Activated naive CD4-positive, alpha-beta T cell treated with anti-CD3 and anti-CD28 coated beads, Interleukin-2, amount 50 U/mL, for 72 hours (primary cell): ENCODE results near the gene ALDH3A2. TPM values are rescaled to one million over a fixed set of nuclear protein-coding genes. Genes with fewer than 3 reads are reported as not detected.

Experiments used
- ATAC-seq, 2 donors: fragments of 150-1000 bp; cut with Tn5 transposase; 2 replicates each; pipeline ENCODE4 v1.10.0; 2021; ENCODE audit warnings: mild to moderate bottlenecking in 2 of 2, moderate library complexity in 2 of 2
- DNase-seq, 2 donors: peaks; one replicate each; pipeline ENCODE4 v3.0.0; 2021 to 2022; ENCODE audit warnings: low spot score in 2 of 2
- H3K27ac Mint-ChIP-seq, 2 donors: one replicate each; pipeline ENCODE4 v1.8.0; 2022; ENCODE audit warnings: mild to moderate bottlenecking in 2 of 2, mixed read lengths in 2 of 2
- H3K36me3 Mint-ChIP-seq, 2 donors: one replicate each; pipeline ENCODE4 v1.8.0; 2022; ENCODE audit warnings: mixed read lengths in 2 of 2
- H3K9me3 Mint-ChIP-seq, 2 donors: one replicate each; pipeline ENCODE4 v1.8.0; 2022; ENCODE audit warnings: mixed read lengths in 2 of 2
- total RNA-seq, 2 donors: library from RNA; stranded (reverse); gene quantifications; one replicate each; pipeline ENCODE4 v1.2.3, GENCODE V29; 2022

ALDH3A2 gene
- total RNA-seq, 2 donors from 2014 or later: 19.4 to 35.8 TPM

- no peak for ATAC-seq
These were observed 2.8 kb upstream of the ALDH3A2 start for GRCh38 chr17:19645734-19646201.

GRCh38 chr17:19646788-19647696, 1.5 kb upstream of the ALDH3A2 start:
- Mint-ChIP-seq H3K9me3 (no peaks in the 10 kb centered on the region), H3K27ac (peak overlapping the region; percentile 90 to 93), H3K36me3 (peaks cover 0 to 7% of the 10 kb centered on the region in 2 donors)
- ATAC-seq (no peak), DNase-seq (no peak)

More at GRCh38 chr17:19645734-19646201, 2.8 kb upstream of the ALDH3A2 start:
- Mint-ChIP-seq H3K27ac (no peak overlapping the region), H3K36me3 (peaks cover 0 to 7% of the 10 kb centered on the region in 2 donors), H3K9me3 (no peaks in the 10 kb centered on the region)
- DNase-seq: peak in 1 of 2 donors; percentile 78

- Mint-ChIP-seq H3K27ac (peak overlapping the region; percentile 90 to 93), H3K36me3 (peaks cover 0 to 7% of the 10 kb centered on the region in 2 donors), H3K9me3 (no peaks in the 10 kb centered on the region)
- ATAC-seq: peak; percentile 55 to 65
- DNase-seq: no peak
These were observed 665 bp upstream of the ALDH3A2 start for GRCh38 chr17:19647697-19648474.

DNA sequence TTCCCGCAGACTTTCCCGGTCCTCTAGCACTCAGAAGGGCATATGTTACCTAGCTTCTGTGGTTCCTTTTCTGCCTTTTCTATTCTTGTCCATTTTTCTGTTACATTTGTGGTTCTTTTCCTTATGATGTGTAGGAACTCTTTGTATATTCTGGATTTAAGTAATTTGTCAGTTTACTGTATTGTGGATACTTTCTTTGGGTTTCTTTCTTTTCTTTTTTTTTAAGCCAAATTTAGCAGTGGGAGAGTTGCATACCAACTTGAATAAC, 657 bp downstream of the ALDH3A2 start:
- no peaks in the 10 kb centered on the region for H3K9me3 Mint-ChIP-seq
- no peak for DNase-seq
- H3K36me3 Mint-ChIP-seq: peaks cover 12 to 13% of the 10 kb centered on the region in 2 donors
- peak overlapping the region; percentile 47 to 90 for H3K27ac Mint-ChIP-seq
- ATAC-seq: no peak

DNA sequence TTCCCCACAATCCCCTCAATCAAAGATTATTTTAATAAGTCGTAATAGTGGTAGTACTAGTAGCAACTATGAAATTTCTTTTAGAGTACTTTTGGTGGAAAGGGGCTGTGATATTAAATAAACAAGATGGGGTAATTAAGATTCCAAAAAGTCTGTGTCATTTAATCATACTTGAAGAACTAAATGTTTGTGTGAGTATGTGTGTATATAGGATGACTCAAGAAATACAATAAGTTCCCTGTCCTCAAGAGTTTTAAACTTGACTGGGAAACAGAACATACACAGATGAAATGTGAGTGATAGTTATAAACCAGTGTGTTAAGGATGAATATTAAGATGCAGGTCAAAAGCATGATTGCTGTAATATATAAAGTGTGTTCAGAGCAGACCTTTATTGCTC, 2.3 kb downstream of the ALDH3A2 start:
- DNase-seq (no peak), ATAC-seq (no peak)
- no peak overlapping the region for H3K27ac Mint-ChIP-seq
- H3K36me3 Mint-ChIP-seq: peaks cover 12 to 13% of the 10 kb centered on the region in 2 donors
- no peaks in the 10 kb centered on the region for H3K9me3 Mint-ChIP-seq

DNA sequence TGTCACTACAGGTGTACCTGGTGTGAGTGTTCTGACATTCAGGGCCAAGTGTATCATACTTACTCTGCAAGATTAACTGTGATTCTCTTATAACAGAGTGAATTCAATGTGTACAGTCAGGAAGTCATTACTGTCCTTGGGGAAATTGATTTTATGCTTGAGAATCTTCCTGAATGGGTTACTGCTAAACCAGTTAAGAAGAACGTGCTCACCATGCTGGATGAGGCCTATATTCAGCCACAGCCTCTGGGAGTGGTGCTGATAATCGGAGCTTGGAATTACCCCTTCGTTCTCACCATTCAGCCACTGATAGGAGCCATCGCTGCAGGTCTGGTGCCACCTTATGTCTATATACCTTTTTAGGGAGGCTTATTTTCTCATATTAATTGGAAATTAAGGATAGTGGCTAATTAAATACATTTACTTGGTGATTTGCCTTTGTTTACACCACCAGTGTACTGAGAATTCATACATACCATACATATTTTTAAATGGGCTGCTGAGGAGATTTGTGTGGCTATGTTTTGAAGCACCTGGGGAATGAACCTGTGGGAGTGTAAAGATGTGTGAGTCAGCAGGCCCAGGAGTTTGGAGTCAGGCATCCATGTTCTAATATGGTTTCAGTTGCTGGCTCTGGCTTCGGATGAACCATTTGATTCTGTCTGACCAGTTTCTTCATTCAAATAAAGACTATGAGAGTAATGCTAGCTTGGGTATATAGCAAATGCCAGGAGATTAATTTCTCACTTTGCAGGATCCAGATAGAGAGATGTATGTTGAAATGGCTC, 3.1 kb downstream of the ALDH3A2 start:
- H3K27ac Mint-ChIP-seq: no peak overlapping the region
- H3K36me3 Mint-ChIP-seq: peaks cover 12 to 13% of the 10 kb centered on the region in 2 donors
- H3K9me3 Mint-ChIP-seq: no peaks in the 10 kb centered on the region
- ATAC-seq: no peak
- no peak for DNase-seq

DNA sequence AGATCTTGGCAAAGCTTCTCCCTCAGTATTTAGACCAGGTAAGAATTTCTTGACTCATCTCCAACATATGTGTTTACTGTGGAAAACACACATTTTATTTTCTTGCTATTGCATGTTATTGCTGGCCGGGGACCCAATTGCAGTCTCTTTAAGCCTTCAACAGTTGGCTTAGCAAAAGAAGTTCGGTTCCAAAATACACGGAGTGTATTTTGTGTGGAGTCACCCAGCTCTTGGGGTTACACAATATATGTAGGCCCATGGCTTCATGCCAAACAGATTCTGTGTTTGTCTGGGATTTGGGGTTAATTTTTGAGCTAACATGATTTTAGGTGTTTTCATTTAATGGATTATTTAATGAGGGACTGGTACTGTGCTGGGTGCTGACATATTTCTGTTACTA, 4.0 kb downstream of the ALDH3A2 start:
- H3K36me3 Mint-ChIP-seq: peaks cover 11 to 13% of the 10 kb centered on the region in 2 donors
- no peaks in the 10 kb centered on the region for H3K9me3 Mint-ChIP-seq
- H3K27ac Mint-ChIP-seq: no peak overlapping the region
- ATAC-seq (no peak), DNase-seq (no peak)

DNA sequence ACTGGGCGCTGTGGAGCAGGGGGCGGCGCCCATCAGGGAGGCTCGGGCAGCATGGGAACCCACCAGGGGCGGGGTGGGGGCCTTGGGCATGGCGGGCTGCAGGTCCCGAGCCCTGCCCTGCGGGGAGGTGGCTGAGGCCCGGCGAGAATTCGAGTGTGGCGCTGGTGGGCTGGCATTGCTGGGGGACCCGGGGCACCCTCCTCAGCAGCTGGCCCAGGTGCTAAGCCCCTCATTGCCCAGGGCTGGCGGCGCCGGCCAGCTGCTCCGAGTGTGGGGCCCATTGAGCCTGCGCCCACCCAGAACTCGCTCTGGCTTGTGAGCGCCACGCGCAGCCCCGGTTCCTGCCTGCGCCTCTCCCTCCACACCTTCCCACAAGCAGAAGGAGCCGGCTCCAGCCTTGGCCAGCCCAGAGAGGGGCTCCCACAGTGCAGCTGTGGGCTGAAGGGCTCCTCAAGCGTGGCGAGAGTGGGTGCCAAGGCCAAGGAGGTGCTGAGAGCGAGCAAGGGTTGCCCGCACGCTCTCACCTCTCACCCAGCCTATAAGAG, 5.9 kb downstream of the ALDH3A2 start:
- no peak overlapping the region for H3K27ac Mint-ChIP-seq
- no peak for DNase-seq
- H3K36me3 Mint-ChIP-seq: peaks cover 6 to 19% of the 10 kb centered on the region in 2 donors
- H3K9me3 Mint-ChIP-seq: no peaks in the 10 kb centered on the region
- no peak for ATAC-seq

DNA sequence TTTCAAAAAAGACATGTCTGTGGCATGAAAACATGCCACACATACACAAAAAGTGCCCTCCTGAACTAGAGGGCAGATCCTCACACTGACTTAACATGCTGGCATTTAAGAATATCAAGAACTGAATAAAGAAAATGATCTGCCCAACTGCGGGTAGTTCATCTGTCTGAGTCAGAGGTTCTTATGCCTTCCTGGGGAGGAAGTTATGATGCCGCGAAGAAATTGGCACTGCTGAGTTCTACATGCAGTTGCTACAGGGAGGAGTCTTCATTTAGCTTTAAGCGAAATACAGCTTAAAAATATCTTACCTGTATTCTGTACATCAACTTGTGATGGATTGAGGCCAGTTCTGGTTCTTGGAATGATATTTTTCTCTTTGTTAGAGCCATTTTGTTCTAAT, 6.3 kb downstream of the ALDH3A2 start:
- Mint-ChIP-seq H3K27ac (no peak overlapping the region), H3K36me3 (peaks cover 6 to 19% of the 10 kb centered on the region in 2 donors), H3K9me3 (no peaks in the 10 kb centered on the region)
- ATAC-seq (no peak), DNase-seq (no peak)

- Mint-ChIP-seq H3K36me3 (peaks cover 6 to 19% of the 10 kb centered on the region in 2 donors), H3K27ac (no peak overlapping the region), H3K9me3 (no peaks in the 10 kb centered on the region)
- ATAC-seq: no peak
- no peak for DNase-seq
These were observed 7.8 kb downstream of the ALDH3A2 start for GRCh38 chr17:19656336-19656735.

GRCh38 chr17:19656851-19657581, 8.5 kb downstream of the ALDH3A2 start:
- DNase-seq: no peak
- no peak for ATAC-seq
- H3K9me3 Mint-ChIP-seq: no peaks in the 10 kb centered on the region
- H3K36me3 Mint-ChIP-seq: peaks cover 6 to 19% of the 10 kb centered on the region in 2 donors
- H3K27ac Mint-ChIP-seq: no peak overlapping the region

DNA sequence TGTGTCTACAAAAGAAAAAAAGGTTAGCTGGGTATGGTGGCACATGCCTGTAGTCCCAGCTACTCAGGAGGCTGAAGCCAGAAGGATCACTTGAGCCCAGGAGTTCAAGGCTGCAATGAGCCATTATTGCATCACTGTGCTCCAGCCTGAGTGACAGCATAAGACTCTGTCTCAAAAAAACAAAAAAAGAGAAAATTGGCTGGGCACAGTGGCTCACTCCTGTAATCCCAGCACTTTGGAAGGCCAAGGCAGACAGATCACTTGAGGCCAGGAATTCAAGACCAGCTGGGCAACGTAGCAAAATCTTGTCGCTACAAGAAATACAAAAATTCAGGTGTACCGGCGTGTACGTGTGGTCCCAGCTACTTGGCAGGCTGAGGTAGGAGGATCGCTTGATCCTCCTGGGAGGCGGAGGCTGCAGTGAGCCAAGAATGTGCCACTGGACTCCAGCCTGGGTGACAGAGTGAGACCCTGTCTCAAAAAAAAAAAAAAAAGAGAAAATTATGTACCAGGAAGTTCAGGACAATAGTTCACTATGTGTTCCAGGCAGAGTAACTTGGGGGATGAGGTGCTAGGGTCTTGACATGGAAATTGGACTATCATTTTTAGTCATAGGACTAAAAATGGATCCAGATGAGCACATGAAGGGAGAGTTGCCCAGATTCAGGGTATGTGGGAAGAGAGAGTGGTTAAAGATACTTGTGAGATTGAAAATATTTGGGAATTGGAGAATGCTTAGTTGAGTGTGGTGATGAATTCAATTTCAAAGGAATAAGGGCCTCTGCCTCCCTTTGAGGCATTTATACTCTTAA, 11.0 kb downstream of the ALDH3A2 start:
- ATAC-seq: no peak
- peaks cover 0 to 7% of the 10 kb centered on the region in 2 donors for H3K36me3 Mint-ChIP-seq
- no peaks in the 10 kb centered on the region for H3K9me3 Mint-ChIP-seq
- DNase-seq: no peak
- peak overlapping the region in 1 of 2 donors; percentile 23 for H3K27ac Mint-ChIP-seq

GRCh38 chr17:19660219-19660870, 11.8 kb downstream of the ALDH3A2 start:
- ATAC-seq: no peak
- no peaks in the 10 kb centered on the region for H3K9me3 Mint-ChIP-seq
- DNase-seq: no peak
- H3K36me3 Mint-ChIP-seq: peaks cover 0 to 7% of the 10 kb centered on the region in 2 donors
- no peak overlapping the region for H3K27ac Mint-ChIP-seq

- DNase-seq (no peak), ATAC-seq (no peak)
- Mint-ChIP-seq H3K9me3 (no peaks in the 10 kb centered on the region), H3K27ac (no peak overlapping the region), H3K36me3 (peaks cover 0 to 7% of the 10 kb centered on the region in 2 donors)
These were observed 12.6 kb downstream of the ALDH3A2 start for GRCh38 chr17:19661121-19661520.

GRCh38 chr17:19663097-19663496, 14.5 kb downstream of the ALDH3A2 start:
- DNase-seq (no peak), ATAC-seq (no peak)
- Mint-ChIP-seq H3K9me3 (no peaks in the 10 kb centered on the region), H3K27ac (no peak overlapping the region), H3K36me3 (peaks cover 0 to 1% of the 10 kb centered on the region in 2 donors)
